ENCODE data around the gene HDAC8.

- TF ChIP-seq CTCF (conservative IDR thresholded peaks at IDR 0.05) (peak; percentile 31), ZFX (IDR thresholded peaks at IDR 0.05) (no peak)
These were observed 278.1 kb downstream of the HDAC8 start for GRCh38 chrX:72294497-72294896.

Measured in C4-2B (cell line).